GM12873 (cell line): ENCODE measurements around the gene CORO2A.

Experiments used
- CTCF ChIP-seq: IDR thresholded peaks from 2 replicates; pipeline ENCODE4 v1.5.1; 2012; ENCODE audit warnings: low read depth, mild to moderate bottlenecking, moderate library complexity, low read length, control low read depth; ENCODE audit not compliant: insufficient read depth; ENCODE audit errors: missing control alignments

The CORO2A gene

GRCh38 chr9:98175762-98176161, 16.7 kb downstream of the CORO2A start:
- TF ChIP-seq CTCF, result no peak

- no peak for TF ChIP-seq CTCF
Observed at GRCh38 chr9:98175028-98175569, 17.3 kb downstream of the CORO2A start.

GRCh38 chr9:98173181-98173580, 19.3 kb downstream of the CORO2A start:
- no peak for TF ChIP-seq CTCF

GRCh38 chr9:98172604-98173003, 19.8 kb downstream of the CORO2A start:
- no peak for TF ChIP-seq CTCF

- no peak for TF ChIP-seq CTCF
Observed at GRCh38 chr9:98171176-98171925, 21.1 kb downstream of the CORO2A start.

- no peak for TF ChIP-seq CTCF
Observed at GRCh38 chr9:98168941-98169488, 23.4 kb downstream of the CORO2A start.

- TF ChIP-seq CTCF, result no peak
Observed at GRCh38 chr9:98168153-98168780, 24.2 kb downstream of the CORO2A start.
